ENCODE measurements around the gene ANTXR1. TPM values are rescaled to one million over a fixed set of nuclear protein-coding genes. Genes with fewer than 3 reads are reported as not detected.

ANTXR1 gene
- total and polyA plus RNA-seq, 9 of the 15 experiments (the other 6 are each of a cell fraction or from before 2014, with no cell fraction given), result 0.07 to 1.00 (median 0.54) TPM

- Histone ChIP-seq H3K4me3 (no peak overlapping the region), H3K4me1 (replicated peaks in 1 of 2; ENCODE audit: control insufficient read depth in 2 of 2, insufficient read depth in 2 of 2, low read length in 2 of 2) (peaks cover 0 to 7% of the 10 kb centered on the region in 2 experiments; a peak in 1 of 5 replicates), H3K9me3 (replicated peaks; ENCODE audit: control insufficient read depth, insufficient read depth, low read depth, low read length) (no peaks in the 10 kb centered on the region), H3K79me2 (ENCODE audit: control insufficient read depth, insufficient read depth, low read length) (no peaks in the 10 kb centered on the region), H3K4me2 (ENCODE audit: insufficient read depth, low read length) (no peak overlapping the region), H3K36me3 (ENCODE audit: control insufficient read depth, insufficient read depth, low read length) (no peaks in the 10 kb centered on the region), H3K9me1 (ENCODE audit: control insufficient read depth, insufficient read depth, low read length) (no peaks in the 10 kb centered on the region), H2AFZ (ENCODE audit: low read depth, low read length) (no peak overlapping the region), H4K20me1 (replicated peaks; ENCODE audit: control insufficient read depth, insufficient read depth, low read length) (no peaks in the 10 kb centered on the region), H3K27me3 (ENCODE audit: control insufficient read depth in 2 of 2, insufficient read depth in 2 of 2, low read length in 2 of 2) (peaks cover 2 to 9% of the 10 kb centered on the region in 2 experiments), H3K27ac (ENCODE audit: extremely low read depth, low read depth, low read length) (no peak overlapping the region), H3K9ac (ENCODE audit: insufficient read depth in 1 of 2, low read depth in 2 of 2, low read length in 2 of 2) (no peak overlapping the region)
- intact Hi-C loops (cut with micrococcal nuclease) (no loop called here), in situ Hi-C loops (cut with MboI) (no loop called here)
- DNase-seq (ENCODE audit: extremely low read depth in 1 of 4, low spot score in 3 of 4), result no peak
- FAIRE-seq, result no peak
- CTCF ChIA-PET (ENCODE audit: low intra/inter-chr PET ratio), result no interaction called here
- 5% methylated on average over 1 of the region's 1 CpG for WGBS (ENCODE audit: insufficient coverage, low coverage, missing lambda C conversion rate)
- ATAC-seq, result no peak
- POLR2A ChIA-PET, result no interaction called here
- no TSS peak for BruUV-seq (replicated peaks)
- no peak for TF ChIP-seq THRAP3 (IDR thresholded peaks at IDR 0.05; ENCODE audit: borderline replicate concordance)
- no peak for TF ChIP-seq BMI1 (IDR thresholded peaks at IDR 0.05; ENCODE audit: low read length)
- no peak for TF ChIP-seq RBM25 (IDR thresholded peaks at IDR 0.05; ENCODE audit: low read depth, low read length, severe bottlenecking)
- TF ChIP-seq PHB2 (IDR thresholded peaks at IDR 0.05; ENCODE audit: low read depth), result no peak
- no peak for TF ChIP-seq POLR2AphosphoS5 (IDR thresholded peaks at IDR 0.05; ENCODE audit: control insufficient read depth, insufficient read depth, low read depth, low read length)
- TF ChIP-seq RBBP5 (IDR thresholded peaks at IDR 0.05; ENCODE audit: borderline replicate concordance, insufficient read depth, low read length, poor library complexity, severe bottlenecking), result no peak
- TF ChIP-seq THAP12 (CRISPR knock-in tag; IDR thresholded peaks at IDR 0.05), result no peak
- TF ChIP-seq BRF1 (IDR thresholded peaks at IDR 0.05; ENCODE audit: borderline replicate concordance, extremely low read depth, insufficient read length), result no peak
- TF ChIP-seq MAX (CRISPR knock-in tag; IDR thresholded peaks at IDR 0.05), result no peak
- no peak for TF ChIP-seq GMEB1 (CRISPR knock-in tag; IDR thresholded peaks at IDR 0.05)
- TF ChIP-seq FOXP1 (CRISPR knock-in tag; IDR thresholded peaks at IDR 0.05), result no peak
- TF ChIP-seq ZFP30 (CRISPR knock-in tag; IDR thresholded peaks at IDR 0.05; ENCODE audit: borderline replicate concordance), result no peak
- no peak for TF ChIP-seq ZBTB34 (CRISPR knock-in tag; IDR thresholded peaks at IDR 0.05)
- no peak for TF ChIP-seq ZNF197 (CRISPR knock-in tag; IDR thresholded peaks at IDR 0.05; ENCODE audit: low read depth)
- no peak for TF ChIP-seq KHSRP (IDR thresholded peaks at IDR 0.05)
- TF ChIP-seq CREM (IDR thresholded peaks at IDR 0.05; ENCODE audit: low read depth), result no peak
- TF ChIP-seq HDGF (IDR thresholded peaks at IDR 0.05), result no peak
- no peak for TF ChIP-seq CXXC5 (CRISPR knock-in tag; IDR thresholded peaks at IDR 0.05)
- no peak for TF ChIP-seq ILF3 (IDR thresholded peaks at IDR 0.05; ENCODE audit: borderline replicate concordance)
Observed at GRCh38 chr2:69092857-69093256, 79.9 kb downstream of the ANTXR1 start.
